ENCODE measurements around the gene RAMP1.

RAMP1 gene

DNA sequence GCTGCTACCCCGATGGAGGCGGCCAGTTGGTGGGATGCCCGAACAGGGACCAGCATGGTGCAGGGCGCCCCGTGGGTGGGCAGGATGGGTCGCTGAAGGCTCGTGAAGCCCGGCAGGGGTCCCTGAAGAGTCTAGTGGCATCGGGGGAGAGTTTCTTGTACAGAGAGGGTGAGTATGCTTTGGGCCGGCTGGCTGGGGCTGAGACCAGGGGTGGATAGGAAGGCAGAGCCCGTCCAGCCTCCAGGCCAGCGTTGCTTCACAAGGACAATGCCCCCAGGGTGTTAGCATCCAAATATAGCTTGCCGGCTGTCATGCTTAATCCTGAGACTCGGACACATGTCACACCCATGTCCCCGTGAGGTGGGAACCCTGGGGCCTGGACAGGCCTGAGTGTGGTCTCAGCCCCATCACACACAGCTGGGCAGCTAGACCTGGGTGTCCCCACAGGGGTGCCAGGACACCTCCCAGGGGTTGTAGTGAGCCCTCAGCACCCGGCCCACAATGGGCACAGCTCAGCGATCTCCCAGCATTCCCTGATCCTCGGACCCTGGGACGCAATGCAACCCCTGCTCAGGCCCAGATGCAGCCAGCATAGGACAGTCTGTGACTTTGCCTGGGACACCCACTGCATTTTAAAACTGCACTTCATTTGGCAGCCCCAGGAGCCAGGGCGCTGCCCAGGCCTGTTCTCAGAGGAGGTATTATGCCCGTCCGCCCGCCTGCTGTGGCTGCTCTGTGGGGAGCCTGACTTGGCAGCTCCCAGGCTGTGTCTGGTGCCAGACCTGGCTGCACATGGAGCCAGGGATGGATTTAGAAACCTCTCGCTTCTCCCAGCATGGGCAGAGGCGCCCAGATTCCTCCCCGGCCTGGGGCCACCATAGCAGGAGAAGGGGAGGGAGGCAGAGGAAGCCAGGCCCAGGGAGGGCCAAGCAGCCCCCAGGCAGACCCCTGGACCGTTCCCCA is 36.4 kb downstream of the RAMP1 start:
- no peak for DNase-seq (ENCODE audit: low read depth in 2 of 2)

DNA sequence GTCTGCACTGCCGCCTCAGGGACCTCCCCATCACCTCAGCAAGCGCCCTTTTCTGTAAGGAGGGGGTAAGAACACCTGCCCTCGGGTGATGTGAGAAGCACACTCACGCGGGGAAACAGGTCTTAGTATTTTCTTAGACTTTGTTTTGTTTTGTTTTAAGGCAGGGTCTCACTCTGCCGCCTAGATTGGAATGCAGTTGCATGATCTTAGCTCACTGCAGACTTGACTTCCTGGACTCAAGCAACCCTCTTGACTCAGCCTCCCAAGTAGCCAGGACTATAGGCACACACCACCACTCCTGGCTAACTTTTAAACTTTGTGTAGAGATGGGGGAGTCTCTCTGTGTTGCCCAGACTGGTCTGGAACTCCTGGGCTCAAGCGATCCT is 37.1 kb downstream of the RAMP1 start:
- DNase-seq (ENCODE audit: low read depth in 2 of 2), result no peak

- no peak for DNase-seq (ENCODE audit: low read depth in 2 of 2)
Observed at GRCh38 chr2:237896956-237897355, 37.5 kb downstream of the RAMP1 start.

- DNase-seq (ENCODE audit: low read depth in 2 of 2), result no peak
Observed at GRCh38 chr2:237898057-237898414, 38.6 kb downstream of the RAMP1 start.

DNA sequence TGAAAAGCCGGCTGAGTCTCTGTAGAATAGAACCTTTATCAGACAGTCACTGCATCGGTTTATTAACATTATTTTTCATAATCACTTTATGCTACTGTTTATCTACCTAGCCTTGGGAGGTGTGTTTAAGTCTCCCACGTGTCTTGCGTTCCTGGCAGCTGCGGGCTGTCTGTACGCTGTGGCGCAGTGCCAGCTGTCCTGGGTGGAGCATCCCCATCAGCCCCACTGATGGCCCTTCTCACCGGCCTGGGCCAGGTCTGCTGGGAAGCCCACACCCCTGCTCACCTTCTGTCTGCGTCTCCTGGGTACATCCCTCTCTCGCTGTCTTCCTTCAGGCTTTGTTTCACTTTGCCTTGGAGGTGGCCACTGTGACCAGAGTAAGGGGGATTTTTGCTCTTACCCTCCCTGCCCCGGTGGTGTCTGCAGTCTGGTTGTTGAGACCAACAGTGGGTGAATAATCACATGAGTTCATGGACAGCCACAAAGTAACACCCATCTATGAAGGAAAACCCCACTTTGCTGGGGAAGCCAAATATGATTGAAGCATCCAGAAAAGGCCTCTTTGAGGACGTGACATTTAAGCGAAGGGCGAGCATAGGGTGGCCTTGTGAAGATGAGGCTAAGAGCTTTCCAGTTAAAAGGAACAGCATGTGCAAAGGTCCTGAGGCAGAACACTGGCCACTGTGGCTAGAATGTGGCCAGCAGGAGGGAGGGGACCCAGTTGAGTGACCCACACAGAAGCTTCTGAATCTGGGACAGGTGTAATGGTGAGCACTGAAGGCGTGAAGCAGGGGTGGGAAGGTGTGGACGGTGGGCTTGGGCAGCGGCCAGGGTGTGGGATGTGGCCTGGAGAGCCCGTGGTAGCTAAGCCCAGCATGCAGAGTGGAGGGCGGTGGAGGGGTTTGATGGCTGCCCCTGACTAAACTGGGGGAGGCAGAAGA is 41.7 kb downstream of the RAMP1 start:
- DNase-seq (ENCODE audit: low read depth in 2 of 2), result no peak

- no peak for DNase-seq (ENCODE audit: low read depth in 2 of 2)
Observed at GRCh38 chr2:237901932-237902850, 42.8 kb downstream of the RAMP1 start.

DNA sequence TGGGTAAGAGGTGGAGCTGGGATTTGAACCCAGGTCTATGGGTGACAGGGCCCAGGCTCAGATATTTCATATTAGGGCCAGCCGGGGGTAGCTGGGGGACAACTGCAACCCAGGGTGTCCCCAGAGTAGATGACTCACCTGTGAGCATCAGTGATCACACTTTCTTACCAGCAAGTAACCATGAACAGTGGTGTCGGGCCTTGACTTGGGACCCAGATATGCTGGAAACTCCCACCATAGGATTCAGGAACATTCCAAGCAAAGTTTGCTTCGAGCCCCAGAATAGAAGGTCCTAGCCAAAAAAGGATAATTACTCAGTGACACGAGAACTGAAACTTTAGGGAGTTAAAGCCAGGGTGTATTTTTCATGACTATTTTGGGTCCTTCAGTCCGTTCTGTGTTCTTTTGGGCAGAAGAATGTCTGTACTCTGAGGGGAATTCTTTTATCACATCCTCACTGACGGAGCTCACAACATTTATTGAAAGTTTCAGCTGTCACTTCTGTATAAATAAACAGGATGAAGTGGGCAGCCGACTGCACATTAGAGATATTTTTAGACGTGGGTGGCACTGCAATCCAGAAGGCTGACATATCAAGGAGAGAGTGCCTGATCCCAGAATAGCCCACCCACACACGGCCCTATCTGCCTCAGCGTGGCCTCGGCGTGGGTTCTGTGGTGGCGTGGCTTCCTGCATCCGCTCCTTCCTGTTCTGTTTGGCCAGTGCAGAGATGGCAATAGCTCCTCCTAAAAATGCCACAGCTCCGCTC is 45.6 kb downstream of the RAMP1 start:
- DNase-seq (ENCODE audit: low read depth in 2 of 2), result peak in 1 of 2 donors; percentile 12

DNA sequence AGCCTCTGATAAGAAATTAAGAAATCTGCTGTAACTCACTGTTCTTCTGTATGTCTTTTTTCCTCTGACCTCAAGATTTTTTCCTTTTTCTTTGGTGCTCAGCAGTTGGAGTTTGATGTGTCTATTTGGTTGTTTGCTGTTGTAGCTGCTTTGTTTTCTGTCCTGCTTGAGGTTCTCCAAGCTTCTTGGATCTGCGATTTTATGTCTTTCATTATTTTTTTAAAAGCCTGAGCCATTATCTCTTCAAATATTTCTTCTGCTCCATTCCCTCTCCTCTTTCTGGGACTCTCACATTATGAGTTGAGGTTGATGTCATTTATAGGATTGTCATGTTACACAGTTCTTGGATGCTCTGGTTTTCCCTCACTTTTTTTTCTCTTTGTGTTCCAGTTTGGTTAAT is 47.7 kb downstream of the RAMP1 start:
- no peak for DNase-seq (ENCODE audit: low read depth in 2 of 2)

- DNase-seq (ENCODE audit: low read depth in 2 of 2), result no peak
Observed at GRCh38 chr2:237909075-237909695, 49.8 kb downstream of the RAMP1 start.

GRCh38 chr2:237909801-237910475 is 50.5 kb downstream of the RAMP1 start:
- DNase-seq (ENCODE audit: low read depth in 2 of 2), result no peak

DNA sequence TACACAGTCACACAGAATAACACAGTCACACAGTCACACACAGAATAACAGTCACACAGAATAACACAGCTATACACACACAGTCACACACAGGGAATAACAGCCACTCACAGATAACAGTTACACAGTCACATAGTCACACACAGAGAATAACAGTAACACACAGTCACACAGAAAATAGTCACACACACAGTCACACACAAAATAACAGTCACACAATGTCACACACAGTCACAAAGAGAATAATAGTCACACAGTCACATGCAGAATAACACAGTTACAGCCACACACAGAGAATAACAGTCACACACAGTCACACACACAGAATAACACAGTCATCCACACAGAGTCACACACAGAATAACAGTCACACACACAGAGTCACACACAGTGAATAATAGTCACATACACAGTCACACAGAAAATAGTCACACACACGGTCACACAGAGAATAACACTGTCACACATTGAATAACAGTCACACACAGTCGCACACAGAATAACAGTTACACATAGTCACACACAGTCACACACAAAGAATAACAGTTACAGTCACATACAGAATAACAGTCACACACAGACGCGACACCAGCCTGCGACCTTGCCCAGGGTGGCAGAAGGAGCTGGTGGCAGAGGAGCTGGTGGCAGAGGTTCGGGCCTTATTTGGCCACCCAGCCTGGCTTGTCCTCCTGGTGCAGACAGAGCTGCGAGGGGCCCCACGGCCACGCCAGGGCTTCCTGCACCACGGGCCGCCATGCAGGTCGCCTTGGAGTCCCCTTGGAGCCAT is 51.3 kb downstream of the RAMP1 start:
- no peak for DNase-seq (ENCODE audit: low read depth in 2 of 2)

DNA sequence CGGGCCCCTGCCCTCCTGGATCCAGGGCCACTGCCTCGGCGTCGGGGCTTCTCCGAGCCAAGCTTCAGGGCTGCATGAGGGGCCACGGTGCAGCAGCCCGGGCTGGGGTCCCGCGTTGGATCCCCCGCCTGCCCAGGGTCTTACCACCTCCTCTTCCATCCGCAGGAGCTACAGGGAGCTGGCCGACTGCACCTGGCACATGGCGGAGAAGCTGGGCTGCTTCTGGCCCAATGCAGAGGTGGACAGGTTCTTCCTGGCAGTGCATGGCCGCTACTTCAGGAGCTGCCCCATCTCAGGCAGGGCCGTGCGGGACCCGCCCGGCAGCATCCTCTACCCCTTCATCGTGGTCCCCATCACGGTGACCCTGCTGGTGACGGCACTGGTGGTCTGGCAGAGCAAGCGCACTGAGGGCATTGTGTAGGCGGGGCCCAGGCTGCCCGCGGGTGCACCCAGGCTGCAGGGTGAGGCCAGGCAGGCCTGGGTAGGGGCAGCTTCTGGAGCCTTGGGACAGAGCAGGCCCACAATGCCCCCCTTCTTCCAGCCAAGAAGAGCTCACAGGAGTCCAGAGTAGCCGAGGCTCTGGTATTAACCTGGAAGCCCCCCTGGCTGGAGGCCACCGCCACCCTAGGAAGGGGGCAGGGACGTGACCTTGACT is 52.1 kb downstream of the RAMP1 start:
- DNase-seq (ENCODE audit: low read depth in 2 of 2), result no peak

DNA sequence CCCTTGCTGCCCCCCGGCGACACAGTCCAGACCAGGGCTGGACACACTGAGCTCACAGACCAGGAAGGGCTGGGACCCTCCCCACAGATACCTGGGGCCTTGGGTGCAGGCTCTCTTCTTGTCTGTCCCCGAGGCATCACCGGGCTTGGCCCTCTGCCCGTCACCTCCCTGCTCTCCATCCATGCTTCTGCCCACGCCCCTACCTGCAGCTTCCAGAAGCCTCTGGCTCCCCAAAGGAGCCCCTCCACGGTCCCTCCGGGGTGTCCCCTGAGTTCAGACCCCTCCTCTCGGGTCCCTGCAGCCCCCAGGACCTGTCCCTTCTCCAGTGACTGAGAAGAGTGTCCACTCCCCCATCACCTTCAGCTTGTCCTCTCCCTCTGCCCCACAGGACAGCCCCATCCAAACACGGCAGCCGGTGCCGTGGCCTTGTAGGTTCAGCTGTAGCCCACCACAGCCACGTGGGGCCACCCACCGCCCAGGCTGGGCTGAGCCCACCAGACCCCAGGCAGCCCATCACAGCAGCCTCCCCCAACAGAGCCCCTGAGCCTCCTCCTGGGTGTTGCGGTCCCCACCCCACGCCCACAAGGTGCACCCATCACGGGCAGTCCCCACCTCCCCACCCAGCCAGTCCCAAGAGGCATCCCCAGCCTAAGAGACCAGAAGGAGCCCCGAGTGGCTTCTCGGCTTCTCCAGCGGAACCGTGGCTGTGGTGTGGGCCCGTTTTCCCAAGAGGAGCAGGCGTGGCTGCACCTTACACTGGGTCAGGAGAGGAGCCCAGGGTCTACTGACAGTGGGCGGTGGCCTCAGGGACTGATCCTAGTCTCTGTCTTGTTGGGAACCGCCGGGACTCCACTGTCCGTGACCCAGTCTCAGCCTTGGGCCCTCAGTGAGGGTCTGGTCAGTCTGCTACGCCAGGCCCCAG is 53.1 kb downstream of the RAMP1 start:
- DNase-seq (ENCODE audit: low read depth in 2 of 2), result no peak

DNA sequence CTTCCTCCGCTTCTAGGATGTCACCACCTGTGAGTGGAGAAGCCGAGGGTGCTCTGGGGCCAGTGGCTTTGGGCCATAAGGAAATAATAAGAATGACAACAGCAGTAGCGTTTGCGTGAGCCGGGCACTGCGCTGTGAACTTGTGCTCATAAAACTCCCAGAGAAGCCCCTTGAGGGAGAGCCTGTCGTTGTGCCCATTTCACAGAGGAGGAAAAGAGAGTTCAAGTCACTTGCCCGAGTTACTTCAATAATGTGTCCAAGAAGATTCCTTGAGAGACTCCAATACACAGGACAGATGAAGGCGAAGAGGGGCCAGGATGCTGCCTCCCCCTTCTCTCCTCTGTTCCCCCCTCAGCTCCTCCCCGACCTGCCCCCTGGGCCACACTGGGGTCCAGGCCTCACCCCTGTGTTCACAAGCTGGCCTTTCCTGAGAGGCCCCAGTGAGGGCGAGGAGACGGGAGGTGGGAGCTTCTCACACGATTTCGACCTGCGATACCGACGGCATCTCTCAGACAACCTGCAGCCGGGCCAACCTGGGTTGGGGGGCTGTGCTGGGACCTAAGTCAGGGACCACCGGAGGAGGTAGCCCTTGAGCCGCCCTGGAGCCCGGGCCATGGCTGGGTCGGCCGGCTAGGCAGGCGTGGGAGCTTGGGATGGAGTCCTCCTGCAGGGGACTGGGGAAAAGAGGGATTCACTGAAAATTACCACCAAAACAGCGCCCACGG is 53.9 kb downstream of the RAMP1 start:
- no peak for DNase-seq (ENCODE audit: low read depth in 2 of 2)

DNA sequence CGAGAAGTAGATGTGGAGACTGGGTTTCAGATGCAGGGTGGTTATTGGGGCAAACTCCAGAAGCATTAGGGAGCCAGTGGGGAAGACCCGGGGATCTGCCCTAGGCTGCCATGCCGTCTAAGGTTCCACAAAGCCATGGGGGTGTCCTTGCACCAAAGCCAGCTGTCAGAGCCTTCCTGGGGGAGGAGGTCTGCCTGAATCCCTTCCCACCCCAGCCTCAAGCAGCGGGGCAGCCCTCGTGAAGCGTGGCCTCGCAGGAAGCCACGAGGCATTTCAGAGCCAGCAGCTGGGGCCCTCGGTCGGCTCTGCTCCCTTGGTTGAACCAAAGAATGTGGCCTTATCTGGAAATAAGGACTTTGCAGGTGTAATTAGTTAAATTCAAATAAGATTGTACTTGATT is 56.2 kb downstream of the RAMP1 start:
- no peak for DNase-seq (ENCODE audit: low read depth in 2 of 2)

DNA sequence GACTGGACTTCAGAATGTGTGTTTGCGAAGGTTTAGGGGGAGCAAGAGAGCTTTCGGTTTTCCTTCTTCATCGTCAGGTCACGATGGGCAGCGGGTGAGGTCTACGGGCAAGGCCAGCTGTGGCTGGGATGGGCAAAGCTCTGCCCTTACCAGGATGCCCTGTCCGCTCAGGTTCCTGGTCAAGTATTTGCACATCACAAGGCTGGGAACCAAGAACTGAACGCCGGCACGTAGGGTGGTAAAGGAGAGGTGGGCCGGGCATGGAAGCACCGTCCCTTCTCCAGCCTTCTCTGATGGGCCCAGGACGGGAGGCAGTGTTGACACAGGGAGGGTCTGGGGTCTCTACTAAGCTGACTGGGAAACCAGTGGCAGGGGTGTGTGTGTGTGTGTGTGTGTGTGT is 56.9 kb downstream of the RAMP1 start:
- DNase-seq (ENCODE audit: low read depth in 2 of 2), result no peak

Measured in stimulated activated CD8-positive, alpha-beta memory T cell treated with anti-CD3 and anti-CD28 coated beads, Interleukin-2, amount 100 ng/mL, for 48 hours (primary cell).